ENCODE measurements around the gene EPHB2.
"Not testable (repeated sequence)": the region's sequence is repeated elsewhere in the genome, so short reads cannot be mapped to it uniquely, and the experiment has no call there.

The EPHB2 gene

GRCh38 chr1:22821027-22821426, 110.4 kb downstream of the EPHB2 start:
- DNase-seq: no peak

GRCh38 chr1:22822371-22822770, 111.7 kb downstream of the EPHB2 start:
- no peak for DNase-seq

GRCh38 chr1:22824466-22824865, 113.8 kb downstream of the EPHB2 start:
- DNase-seq: no peak

GRCh38 chr1:22824975-22825374, 114.3 kb downstream of the EPHB2 start:
- no peak for DNase-seq

- no peak for DNase-seq
Measured at GRCh38 chr1:22825486-22826189, 115.0 kb downstream of the EPHB2 start.

- peak in 3 of 14 donors; percentile 15 to 44 (median 21) for DNase-seq
Measured at GRCh38 chr1:22826604-22827580, 116.3 kb downstream of the EPHB2 start.

- DNase-seq: no peak
Measured at GRCh38 chr1:22827666-22828483, 117.2 kb downstream of the EPHB2 start.

GRCh38 chr1:22828484-22829308, 118.1 kb downstream of the EPHB2 start:
- no peak for DNase-seq

- no peak for DNase-seq
Measured at GRCh38 chr1:22829309-22829989, 118.8 kb downstream of the EPHB2 start.

GRCh38 chr1:22830041-22830566, 119.5 kb downstream of the EPHB2 start:
- peak in 6 of 14 donors; percentile 11 to 61 (median 42) for DNase-seq

GRCh38 chr1:22830757-22831340, 120.2 kb downstream of the EPHB2 start:
- DNase-seq: no peak

- DNase-seq: peak in 2 of 14 donors; percentile 12 to 40
Measured at GRCh38 chr1:22831729-22832413, 121.2 kb downstream of the EPHB2 start.

- DNase-seq: no peak
Measured at GRCh38 chr1:22832414-22832786, 121.8 kb downstream of the EPHB2 start.

- DNase-seq: no peak
Measured at GRCh38 chr1:22833699-22834098, 123.1 kb downstream of the EPHB2 start.

- not testable (repeated sequence) for DNase-seq
Measured at GRCh38 chr1:22834420-22834819, 123.8 kb downstream of the EPHB2 start.

GRCh38 chr1:22835636-22836319, 125.1 kb downstream of the EPHB2 start:
- DNase-seq: no peak

GRCh38 chr1:22836850-22837249, 126.2 kb downstream of the EPHB2 start:
- DNase-seq: no peak

GRCh38 chr1:22837332-22837731, 126.7 kb downstream of the EPHB2 start:
- no peak for DNase-seq

GRCh38 chr1:22838965-22839364, 128.3 kb downstream of the EPHB2 start:
- no peak for DNase-seq
